Adipose tissue (tissue), 3 donors: ENCODE measurements around the gene SGCE. TPM values are rescaled to one million over a fixed set of nuclear protein-coding genes. Genes with fewer than 3 reads are reported as not detected.

Source experiments
- polyA plus RNA-seq, 3 donors: library from polyadenylated mRNA; stranded (reverse); fragments of 200-250 nt; gene quantifications; one replicate each; pipeline ENCODE4 v1.2.3, GENCODE V29; 2013
- donor health status: healthy with polysubstance abuse.
- donor health status: Bipolar disorder and iron deficiency.
- donor health status: healthy.

The SGCE gene
- polyA plus RNA-seq, 3 donors: 12.3 to 35.3 (median 31.6) TPM

Other genes starting within 250 kb of the SGCE start
- gene CASD1, start 146.3 kb downstream of the SGCE start, polyA plus RNA-seq: 10 to 100 TPM in 1 of 3 donors, 1 to 10 TPM in 2; 6.4 to 16.5 (median 8.8) TPM